Measurements from ENCODE around the gene TUBGCP6.
A peak's percentile ranks its signal among the peaks of the same experiment; 100 is the strongest.

Gene TUBGCP6

GRCh38 chr22:50208939-50209892 lies 35.6 kb downstream of the TUBGCP6 start:
- H2BK120ac ChIP-seq (ENCODE audit: insufficient read depth, low read length, poor library complexity): no peak overlapping the region
- H4K8ac ChIP-seq (ENCODE audit: low read depth, low read length): no peak overlapping the region
- no peak overlapping the region for H2BK12ac ChIP-seq (ENCODE audit: low read length)
- H2AK5ac ChIP-seq (ENCODE audit: low read length): no peak overlapping the region
- no peaks in the 10 kb centered on the region for H3K79me1 ChIP-seq (ENCODE audit: low read length)
- no peak overlapping the region for H3K23ac ChIP-seq (ENCODE audit: low read length)
- WGBS (ENCODE audit: extremely low coverage, insufficient coverage, insufficient read length): no CpG with 5 or more reads among the region's 31 CpGs
- no peak overlapping the region for H3K4me3 ChIP-seq (ENCODE audit: low read depth, low read length)
- no peaks in the 10 kb centered on the region for H3K27me3 ChIP-seq (ENCODE audit: insufficient read depth, low read length)
- no peak overlapping the region for H3K4ac ChIP-seq (ENCODE audit: low read depth, low read length)
- no peaks in the 10 kb centered on the region for H3K79me2 ChIP-seq (ENCODE audit: control insufficient read depth, insufficient read depth, low read length, poor library complexity)
- no peak overlapping the region for H2BK5ac ChIP-seq (ENCODE audit: low read depth, low read length, poor library complexity)
- H3K9ac ChIP-seq (ENCODE audit: low read length): no peak overlapping the region
- DNase-seq: no peak
- H3K4me1 ChIP-seq (ENCODE audit: control insufficient read depth in 1 of 2, insufficient read depth in 2 of 2, low read length in 2 of 2): peaks cover 0 to 4% of the 10 kb centered on the region in 2 experiments
- no peak overlapping the region for H3K4me2 ChIP-seq (ENCODE audit: low read length)
- H2AFZ ChIP-seq (ENCODE audit: insufficient read depth, low read length, poor library complexity): no peak overlapping the region
- peaks cover 52 to 53% of the 10 kb centered on the region in 2 experiments for H3K36me3 ChIP-seq (ENCODE audit: control insufficient read depth in 1 of 2, insufficient read depth in 2 of 2, low read length in 2 of 2)
- no peak overlapping the region for H3K27ac ChIP-seq (ENCODE audit: low read depth, low read length)
- no peak overlapping the region for H4K12ac ChIP-seq (ENCODE audit: low read depth, low read length)
- H3K9me3 ChIP-seq (ENCODE audit: insufficient read depth, low read depth, low read length): peaks cover 4% of the 10 kb centered on the region
- H4K91ac ChIP-seq (ENCODE audit: low read depth, low read length): no peak overlapping the region
- no peak overlapping the region for H3K14ac ChIP-seq (ENCODE audit: low read length)
- H3K18ac ChIP-seq (ENCODE audit: low read length): no peak overlapping the region

- no peak overlapping the region for H2BK12ac ChIP-seq (ENCODE audit: low read length)
- H4K91ac ChIP-seq (ENCODE audit: low read depth, low read length): no peak overlapping the region
- no peak for DNase-seq
- H4K12ac ChIP-seq (ENCODE audit: low read depth, low read length): no peak overlapping the region
- peaks cover 0 to 4% of the 10 kb centered on the region in 2 experiments for H3K4me1 ChIP-seq (ENCODE audit: control insufficient read depth in 1 of 2, insufficient read depth in 2 of 2, low read length in 2 of 2)
- no peak overlapping the region for H2AK5ac ChIP-seq (ENCODE audit: low read length)
- no peak overlapping the region for H2BK5ac ChIP-seq (ENCODE audit: low read depth, low read length, poor library complexity)
- no peak overlapping the region for H2AFZ ChIP-seq (ENCODE audit: insufficient read depth, low read length, poor library complexity)
- H3K79me2 ChIP-seq (ENCODE audit: control insufficient read depth, insufficient read depth, low read length, poor library complexity): no peaks in the 10 kb centered on the region
- H3K9me3 ChIP-seq (ENCODE audit: insufficient read depth, low read depth, low read length): peaks cover 4% of the 10 kb centered on the region
- peaks cover 49 to 50% of the 10 kb centered on the region in 2 experiments for H3K36me3 ChIP-seq (ENCODE audit: control insufficient read depth in 1 of 2, insufficient read depth in 2 of 2, low read length in 2 of 2)
- no CpG with 5 or more reads among the region's 22 CpGs for whole genome bisulfite sequencing (ENCODE audit: extremely low coverage, insufficient coverage, insufficient read length)
- no peak overlapping the region for H3K23ac ChIP-seq (ENCODE audit: low read length)
- H3K9ac ChIP-seq (ENCODE audit: low read length): no peak overlapping the region
- no peaks in the 10 kb centered on the region for H3K27me3 ChIP-seq (ENCODE audit: insufficient read depth, low read length)
- no peak overlapping the region for H3K4me2 ChIP-seq (ENCODE audit: low read length)
- H3K18ac ChIP-seq (ENCODE audit: low read length): no peak overlapping the region
- H3K79me1 ChIP-seq (ENCODE audit: low read length): no peaks in the 10 kb centered on the region
- no peak overlapping the region for H3K4me3 ChIP-seq (ENCODE audit: low read depth, low read length)
- no peak overlapping the region for H3K27ac ChIP-seq (ENCODE audit: low read depth, low read length)
- no peak overlapping the region for H2BK120ac ChIP-seq (ENCODE audit: insufficient read depth, low read length, poor library complexity)
- H3K4ac ChIP-seq (ENCODE audit: low read depth, low read length): no peak overlapping the region
- no peak overlapping the region for H4K8ac ChIP-seq (ENCODE audit: low read depth, low read length)
- H3K14ac ChIP-seq (ENCODE audit: low read length): no peak overlapping the region
These were observed 36.3 kb downstream of the TUBGCP6 start for GRCh38 chr22:50208430-50208938.

- no peak overlapping the region for H3K4me2 ChIP-seq (ENCODE audit: low read length)
- peak in 1 of 2 donors; percentile 29 for DNase-seq
- no peak overlapping the region for H3K4ac ChIP-seq (ENCODE audit: low read depth, low read length)
- no peak overlapping the region for H4K91ac ChIP-seq (ENCODE audit: low read depth, low read length)
- peaks cover 0 to 4% of the 10 kb centered on the region in 2 experiments for H3K4me1 ChIP-seq (ENCODE audit: control insufficient read depth in 1 of 2, insufficient read depth in 2 of 2, low read length in 2 of 2)
- H3K23ac ChIP-seq (ENCODE audit: low read length): no peak overlapping the region
- H2AFZ ChIP-seq (ENCODE audit: insufficient read depth, low read length, poor library complexity): no peak overlapping the region
- no peak overlapping the region for H4K8ac ChIP-seq (ENCODE audit: low read depth, low read length)
- no peak overlapping the region for H3K18ac ChIP-seq (ENCODE audit: low read length)
- peaks cover 2% of the 10 kb centered on the region for H3K9me3 ChIP-seq (ENCODE audit: insufficient read depth, low read depth, low read length)
- no peak overlapping the region for H3K9ac ChIP-seq (ENCODE audit: low read length)
- H3K36me3 ChIP-seq (ENCODE audit: control insufficient read depth in 1 of 2, insufficient read depth in 2 of 2, low read length in 2 of 2): peaks cover 41% of the 10 kb centered on the region in 2 experiments
- WGBS (ENCODE audit: extremely low coverage, insufficient coverage, insufficient read length): no CpG with 5 or more reads among the region's 23 CpGs
- H3K79me1 ChIP-seq (ENCODE audit: low read length): no peaks in the 10 kb centered on the region
- H2BK12ac ChIP-seq (ENCODE audit: low read length): no peak overlapping the region
- no peak overlapping the region for H3K4me3 ChIP-seq (ENCODE audit: low read depth, low read length)
- no peak overlapping the region for H3K27ac ChIP-seq (ENCODE audit: low read depth, low read length)
- H3K14ac ChIP-seq (ENCODE audit: low read length): no peak overlapping the region
- no peak overlapping the region for H2BK120ac ChIP-seq (ENCODE audit: insufficient read depth, low read length, poor library complexity)
- no peaks in the 10 kb centered on the region for H3K79me2 ChIP-seq (ENCODE audit: control insufficient read depth, insufficient read depth, low read length, poor library complexity)
- H3K27me3 ChIP-seq (ENCODE audit: insufficient read depth, low read length): no peaks in the 10 kb centered on the region
- H2BK5ac ChIP-seq (ENCODE audit: low read depth, low read length, poor library complexity): no peak overlapping the region
- no peak overlapping the region for H2AK5ac ChIP-seq (ENCODE audit: low read length)
- no peak overlapping the region for H4K12ac ChIP-seq (ENCODE audit: low read depth, low read length)
These were observed 37.3 kb downstream of the TUBGCP6 start for GRCh38 chr22:50207383-50208140.

- no CpG with 5 or more reads among the region's 10 CpGs for WGBS (ENCODE audit: extremely low coverage, insufficient coverage, insufficient read length)
- Histone ChIP-seq H4K91ac (ENCODE audit: low read depth, low read length) (no peak overlapping the region), H4K12ac (ENCODE audit: low read depth, low read length) (no peak overlapping the region), H3K14ac (ENCODE audit: low read length) (no peak overlapping the region), H3K4me1 (ENCODE audit: control insufficient read depth in 1 of 2, insufficient read depth in 2 of 2, low read length in 2 of 2) (peaks cover 4 to 11% of the 10 kb centered on the region in 2 experiments), H3K4ac (ENCODE audit: low read depth, low read length) (no peak overlapping the region), H3K18ac (ENCODE audit: low read length) (no peak overlapping the region), H2BK120ac (ENCODE audit: insufficient read depth, low read length, poor library complexity) (no peak overlapping the region), H3K4me2 (ENCODE audit: low read length) (no peak overlapping the region), H3K4me3 (ENCODE audit: low read depth, low read length) (no peak overlapping the region), H3K9ac (ENCODE audit: low read length) (no peak overlapping the region), H3K27ac (ENCODE audit: low read depth, low read length) (no peak overlapping the region), H2AFZ (ENCODE audit: insufficient read depth, low read length, poor library complexity) (no peak overlapping the region), H3K79me1 (ENCODE audit: low read length) (peaks cover 1% of the 10 kb centered on the region), H3K27me3 (ENCODE audit: insufficient read depth, low read length) (no peaks in the 10 kb centered on the region), H2AK5ac (ENCODE audit: low read length) (no peak overlapping the region), H3K36me3 (ENCODE audit: control insufficient read depth in 1 of 2, insufficient read depth in 2 of 2, low read length in 2 of 2) (peaks cover 38% of the 10 kb centered on the region in 2 experiments), H3K79me2 (ENCODE audit: control insufficient read depth, insufficient read depth, low read length, poor library complexity) (peaks cover 3% of the 10 kb centered on the region), H2BK12ac (ENCODE audit: low read length) (no peak overlapping the region), H3K23ac (ENCODE audit: low read length) (no peak overlapping the region), H2BK5ac (ENCODE audit: low read depth, low read length, poor library complexity) (no peak overlapping the region), H4K8ac (ENCODE audit: low read depth, low read length) (no peak overlapping the region), H3K9me3 (ENCODE audit: insufficient read depth, low read depth, low read length) (no peaks in the 10 kb centered on the region)
- peak; percentile 27 to 35 for DNase-seq
These were observed 38.2 kb downstream of the TUBGCP6 start for GRCh38 chr22:50206599-50206998.
